GM23338 (cell line): ENCODE data around the gene RPL39L. TPM values are rescaled to one million over a fixed set of nuclear protein-coding genes. Genes with fewer than 3 reads are reported as not detected.

Experiments used
- ATAC-seq: fragments of 200-7000 bp; cut with Tn5 transposase; 3 replicates; pipeline ENCODE4 v1.9.1; 2020
- DNase-seq: peaks from one replicate; pipeline ENCODE4 v3.0.0-alpha.2; 2015; ENCODE audit warnings: low spot score
- H2AFZ ChIP-seq: fragments of 200-600 bp; sonication (generic); 2 replicates; pipeline ENCODE4 v1.8.0; 2016; ENCODE audit warnings: antibody characterized with exemption, mild to moderate bottlenecking, moderate library complexity
- H3F3A ChIP-seq: fragments of 200-600 bp; sonication (generic); replicated peaks from 2 replicates; pipeline ENCODE4 v1.8.0; 2017; ENCODE audit warnings: antibody characterized with exemption, mixed run types, low read depth
- H3K27ac ChIP-seq: fragments of 200-600 bp; sonication (generic); 2 replicates; pipeline ENCODE4 v1.6.1; 2016; ENCODE audit warnings: low read depth
- H3K27me3 ChIP-seq: fragments of 200-600 bp; sonication (generic); 2 replicates; pipeline ENCODE4 v1.8.0; 2016; ENCODE audit warnings: mild to moderate bottlenecking, mixed run types, moderate library complexity; ENCODE audit not compliant: insufficient read depth
- H3K36me3 ChIP-seq: fragments of 200-600 bp; sonication (generic); 2 replicates; pipeline ENCODE4 v1.8.0; 2016; ENCODE audit warnings: mild to moderate bottlenecking; ENCODE audit not compliant: insufficient read depth
- H3K4me1 ChIP-seq: fragments of 200-600 bp; sonication (generic); 2 replicates; pipeline ENCODE4 v1.8.0; 2016; ENCODE audit warnings: mild to moderate bottlenecking, moderate library complexity; ENCODE audit not compliant: insufficient read depth
- H3K4me2 ChIP-seq: fragments of 200-600 bp; sonication (generic); 2 replicates; pipeline ENCODE4 v1.7.1; 2017; ENCODE audit warnings: mixed run types
- H3K4me3 ChIP-seq: fragments of 200-600 bp; sonication (generic); 2 replicates; pipeline ENCODE4 v1.6.1; 2016; ENCODE audit warnings: mixed run types
- H3K79me2 ChIP-seq: fragments of 200-600 bp; sonication (generic); replicated peaks from 2 replicates; pipeline ENCODE4 v1.8.0; 2017; ENCODE audit warnings: mild to moderate bottlenecking; ENCODE audit not compliant: insufficient read depth
- H3K9me2 ChIP-seq: fragments of 200-600 bp; sonication (generic); 2 replicates; pipeline ENCODE4 v1.8.0; 2017; ENCODE audit not compliant: insufficient read depth
- H4K20me1 ChIP-seq: fragments of 200-600 bp; sonication (generic); replicated peaks from 2 replicates; pipeline ENCODE4 v1.8.0; 2017; ENCODE audit warnings: mild to moderate bottlenecking; ENCODE audit not compliant: insufficient read depth
- H3K27ac Mint-ChIP-seq: 2 replicates; pipeline ENCODE4 v1.8.0; 2020; ENCODE audit warnings: inconsistent platforms, mild to moderate bottlenecking, moderate library complexity, mixed read lengths
- H3K27me3 Mint-ChIP-seq: 3 replicates; pipeline ENCODE4 v1.8.0; 2022; ENCODE audit warnings: low read depth, mild to moderate bottlenecking, moderate library complexity, mixed read lengths, inconsistent platforms; ENCODE audit not compliant: insufficient read depth, poor library complexity
- H3K36me3 Mint-ChIP-seq: 3 replicates; pipeline ENCODE4 v1.8.0; 2021; ENCODE audit warnings: low read depth, mild to moderate bottlenecking, inconsistent platforms, moderate library complexity, mixed read lengths
- H3K4me1 Mint-ChIP-seq: 3 replicates; pipeline ENCODE4 v1.8.0; 2020; ENCODE audit warnings: mild to moderate bottlenecking, inconsistent platforms, mixed read lengths
- H3K4me3 Mint-ChIP-seq: 3 replicates; pipeline ENCODE4 v1.8.0; 2021; ENCODE audit warnings: moderate library complexity, mild to moderate bottlenecking, inconsistent platforms, mixed read lengths
- H3K9me3 Mint-ChIP-seq: 3 replicates; pipeline ENCODE4 v1.8.0; 2020; ENCODE audit warnings: moderate library complexity, mild to moderate bottlenecking, inconsistent platforms, mixed read lengths
- CREB1 ChIP-seq: fragments of 250-450 bp; sonication (Bioruptor Pico); IDR thresholded peaks from 2 replicates; pipeline ENCODE4 v1.5.0; 2020; ENCODE audit warnings: low read depth, mild to moderate bottlenecking, moderate library complexity
- CTCF ChIP-seq, 2 experiments: fragments of 200-600 bp in 1 of 2; sonication (generic) in 1 of 2; conservative IDR thresholded peaks; 2 replicates each; pipeline versions ENCODE4 v1.5.1 to v1.6.1; 2016 to 2017; ENCODE audit warnings: antibody characterized with exemption in 2 of 2, low read depth in 2 of 2, mild to moderate bottlenecking in 2 of 2, moderate library complexity in 1 of 2
- ETS1 ChIP-seq: IDR thresholded peaks from 2 replicates; pipeline ENCODE4 v1.6.1; 2016; ENCODE audit warnings: antibody characterized with exemption
- EZH2 ChIP-seq: fragments of 200-600 bp; sonication (generic); IDR thresholded peaks from one replicate; pipeline ENCODE4 v1.8.0; 2017; ENCODE audit warnings: antibody characterized with exemption, mild to moderate bottlenecking, low read depth; ENCODE audit not compliant: unreplicated experiment
- JUNB ChIP-seq: IDR thresholded peaks from one replicate; pipeline ENCODE4 v1.6.1; 2016; ENCODE audit warnings: antibody characterized with exemption; ENCODE audit not compliant: unreplicated experiment
- NANOG ChIP-seq: IDR thresholded peaks from 2 replicates; pipeline ENCODE4 v1.6.1; 2016; ENCODE audit warnings: antibody characterized with exemption, borderline replicate concordance
- POLR2AphosphoS5 ChIP-seq: IDR thresholded peaks from 2 replicates; pipeline ENCODE4 v1.6.1; 2016; ENCODE audit warnings: antibody characterized with exemption, low read depth
- ZNF114 ChIP-seq: fragments of 250-450 bp; sonication (Bioruptor Pico); IDR thresholded peaks from 2 replicates; pipeline ENCODE4 v1.5.0; 2020; ENCODE audit warnings: mild to moderate bottlenecking, moderate library complexity
- ZNF331 ChIP-seq: fragments of 250-450 bp; sonication (Bioruptor Pico); IDR thresholded peaks from 2 replicates; pipeline ENCODE4 v1.5.0; 2020; ENCODE audit warnings: low read depth, mild to moderate bottlenecking, moderate library complexity
- polyA plus RNA-seq: library from polyadenylated mRNA; unstranded; fragments of >200 nt; fragmentation: Nextera tagmentation; extraction: Ambion mirVana; gene quantifications from 2 replicates; pipeline ENCODE4 v1.2.1, GENCODE V29; 2016
- total RNA-seq: library from RNA; depleted of rRNA; stranded (reverse); fragments of >200 nt; shearing (Covaris generic); gene quantifications from 2 replicates; pipeline ENCODE4 v1.2.3, GENCODE V29; 2014

RPL39L gene
- total and polyA plus RNA-seq, 2 experiments from 2014 or later, result 70.6 to 155 TPM

- TF ChIP-seq ZNF114 (CRISPR knock-in tag) (no peak), JUNB (no peak), ZNF331 (no peak), CREB1 (no peak), POLR2AphosphoS5 (no peak), CTCF (conservative IDR thresholded peaks at IDR 0.05; ENCODE audit: low read depth in 2 of 2) (no peak), NANOG (no peak), EZH2 (no peak), ETS1 (no peak)
Measured at GRCh38 chr3:187085933-187086332, 53.4 kb downstream of the RPL39L start (continued).

DNA sequence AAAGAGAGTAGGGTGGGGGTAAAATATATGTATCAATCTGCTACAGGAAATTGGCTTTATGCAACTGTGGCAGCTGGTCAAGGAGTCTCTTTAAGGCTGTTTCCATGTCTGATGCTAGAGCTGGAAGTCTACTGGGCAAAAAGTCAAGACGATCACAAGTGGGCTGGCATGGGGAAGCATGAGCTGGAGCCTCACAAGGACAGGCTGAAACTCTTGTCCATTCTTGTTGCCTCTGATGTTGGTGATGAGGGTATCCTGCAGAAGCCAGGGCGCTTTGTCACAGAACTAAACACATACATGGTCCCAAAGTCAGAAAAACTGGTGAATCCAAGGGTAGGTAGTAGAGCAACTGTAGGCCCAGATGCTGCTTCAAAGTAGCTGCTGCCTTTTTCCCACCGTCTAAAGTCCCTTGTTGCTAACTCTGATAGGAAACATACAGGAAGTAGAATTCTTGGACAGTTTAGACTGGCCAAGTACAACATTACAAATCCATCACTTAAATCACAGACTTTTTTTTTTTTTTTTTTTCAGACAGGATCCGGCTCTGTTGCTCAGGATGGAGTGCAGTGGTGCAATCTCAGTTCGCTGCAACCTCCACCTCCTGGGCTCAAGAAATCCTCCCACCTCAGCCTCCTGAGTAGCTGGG, 54.2 kb downstream of the RPL39L start:
- Histone ChIP-seq H4K20me1 (no peaks in the 10 kb centered on the region), H3K4me3 (no peak overlapping the region), H3K9me2 (no peaks in the 10 kb centered on the region), H3K4me1 (peaks cover 19% of the 10 kb centered on the region), H2AFZ (no peak overlapping the region), H3K36me3 (no peaks in the 10 kb centered on the region), H3K27ac (peak overlapping the region; percentile 18; the same call in 1 of the 2 replicates), H3K4me2 (peak overlapping the region; percentile 3; the same call in 1 of the 2 replicates), H3K27me3 (no peaks in the 10 kb centered on the region), H3K79me2 (no peaks in the 10 kb centered on the region), H3F3A (no peaks in the 10 kb centered on the region)
- peaks cover 5% of the 10 kb centered on the region for H3K27me3 Mint-ChIP-seq
- DNase-seq (peak; percentile 21), ATAC-seq (no peak)
- peaks cover 21% of the 10 kb centered on the region; the same call in 2 of the 3 replicates for H3K36me3 Mint-ChIP-seq
- H3K9me3 Mint-ChIP-seq, result peaks cover 29% of the 10 kb centered on the region
- TF ChIP-seq POLR2AphosphoS5 (no peak), JUNB (no peak), ZNF331 (no peak), ETS1 (no peak), CREB1 (no peak), ZNF114 (CRISPR knock-in tag) (no peak), CTCF (conservative IDR thresholded peaks at IDR 0.05; ENCODE audit: low read depth in 2 of 2) (no peak), EZH2 (no peak)
- peaks cover 15% of the 10 kb centered on the region for H3K4me1 Mint-ChIP-seq
- H3K27ac Mint-ChIP-seq, result no peak overlapping the region
- no peak overlapping the region for H3K4me3 Mint-ChIP-seq
